WERI-Rb-1 (cell line): Measurements from ENCODE around the gene CDC37.

ENCODE experiments used
- DNase-seq: peaks from one replicate; pipeline ENCODE4 v3.0.0-alpha.2; 2020
- H3K27ac ChIP-seq: fragments of 250-450 bp; sonication (Bioruptor Pico); 2 replicates; pipeline ENCODE4 v1.5.1; 2020; ENCODE audit warnings: mild to moderate bottlenecking, moderate library complexity
- H3K27me3 ChIP-seq: fragments of 250-450 bp; sonication (Bioruptor Pico); 2 replicates; pipeline ENCODE4 v1.5.1; 2021; ENCODE audit warnings: mild to moderate bottlenecking, low read depth, moderate library complexity; ENCODE audit not compliant: insufficient read depth, severe bottlenecking
- H3K36me3 ChIP-seq: fragments of 250-450 bp; sonication (Bioruptor Pico); 2 replicates; pipeline ENCODE4 v1.5.1; 2020; ENCODE audit warnings: mild to moderate bottlenecking, moderate library complexity
- H3K4me3 ChIP-seq: 2 replicates; pipeline ENCODE4 v1.5.1; 2011; ENCODE audit warnings: low read depth, mild to moderate bottlenecking, control low read depth, low read length
- H3K9me3 ChIP-seq: fragments of 250-450 bp; sonication (Bioruptor Pico); 2 replicates; pipeline ENCODE4 v1.5.1; 2021; ENCODE audit warnings: mild to moderate bottlenecking, moderate library complexity; ENCODE audit not compliant: severe bottlenecking
- CTCF ChIP-seq: IDR thresholded peaks from 2 replicates; pipeline ENCODE4 v1.5.1; 2011; ENCODE audit warnings: low read depth, mild to moderate bottlenecking, control low read depth, inconsistent platforms, low read length

Gene CDC37

GRCh38 chr19:10422046-10422461, 18.7 kb upstream of the CDC37 start:
- no peak overlapping the region for H3K27ac ChIP-seq
- H3K36me3 ChIP-seq = no peaks in the 10 kb centered on the region
- H3K4me3 ChIP-seq = no peak overlapping the region
- no peak for DNase-seq
- no peak for TF ChIP-seq CTCF
- no peaks in the 10 kb centered on the region for H3K9me3 ChIP-seq
- H3K27me3 ChIP-seq = peaks cover 5% of the 10 kb centered on the region

GRCh38 chr19:10421240-10422045, 18.1 kb upstream of the CDC37 start:
- Histone ChIP-seq H3K9me3 (peaks cover 2% of the 10 kb centered on the region), H3K27ac (no peak overlapping the region), H3K4me3 (peak overlapping the region; percentile 66), H3K27me3 (peaks cover 5% of the 10 kb centered on the region), H3K36me3 (no peaks in the 10 kb centered on the region)
- no peak for DNase-seq
- TF ChIP-seq CTCF = no peak

- Histone ChIP-seq H3K27me3 (peaks cover 5% of the 10 kb centered on the region), H3K36me3 (no peaks in the 10 kb centered on the region), H3K27ac (peak within 1 kb of the TSS; percentile 78), H3K9me3 (peaks cover 2% of the 10 kb centered on the region), H3K4me3 (peak within 1 kb of the TSS; percentile 66)
- peak; percentile 77 for DNase-seq
- peak; percentile 80 for TF ChIP-seq CTCF
Observed at GRCh38 chr19:10420444-10421239, 17.3 kb upstream of the CDC37 start, which contains the start of gene PDE4A. Gene PDE4A (plus strand): TSS chr19:10420538. CDS start chr19:10420765, 227 bp downstream.

GRCh38 chr19:10419646-10420443, 16.5 kb upstream of the CDC37 start:
- Histone ChIP-seq H3K27me3 (peaks cover 4% of the 10 kb centered on the region), H3K4me3 (peak overlapping the region; percentile 59), H3K36me3 (no peaks in the 10 kb centered on the region), H3K9me3 (peaks cover 2% of the 10 kb centered on the region), H3K27ac (peak overlapping the region; percentile 31)
- peak; percentile 99 for DNase-seq
- no peak for TF ChIP-seq CTCF

- Histone ChIP-seq H3K27ac (peak overlapping the region; percentile 31), H3K36me3 (no peaks in the 10 kb centered on the region), H3K27me3 (no peaks in the 10 kb centered on the region), H3K9me3 (peaks cover 7% of the 10 kb centered on the region), H3K4me3 (peak overlapping the region; percentile 59)
- no peak for TF ChIP-seq CTCF
- peak; percentile 43 for DNase-seq
Observed at GRCh38 chr19:10419200-10419645, 15.9 kb upstream of the CDC37 start.
